SU-DHL-6 (cell line): ENCODE results near the gene SFXN1.

ENCODE experiments used
- H2AFZ ChIP-seq: fragments of 200-600 bp; sonication (generic); 2 replicates; pipeline ENCODE4 v1.6.1; 2014; ENCODE audit warnings: low read depth, mild to moderate bottlenecking, moderate library complexity, mixed read lengths, antibody characterized with exemption, low read length; ENCODE audit not compliant: severe bottlenecking
- H3F3A ChIP-seq: fragments of 200-600 bp; shearing (Covaris generic); 2 replicates; pipeline ENCODE4 v1.6.0; 2016; ENCODE audit warnings: antibody characterized with exemption, mild to moderate bottlenecking; ENCODE audit not compliant: insufficient read depth
- H3K27ac ChIP-seq: fragments of 200-600 bp; sonication (generic); 2 replicates; pipeline ENCODE4 v1.5.1; 2016; ENCODE audit warnings: low read depth, mild to moderate bottlenecking, low read length, moderate library complexity, mixed read lengths
- H3K27me3 ChIP-seq: fragments of 200-600 bp; sonication (generic), shearing (Covaris generic); 2 replicates; pipeline ENCODE4 v1.6.0; 2014; ENCODE audit warnings: mild to moderate bottlenecking, low read length
- H3K36me3 ChIP-seq: fragments of 200-600 bp; sonication (generic); 2 replicates; pipeline ENCODE4 v1.6.1; 2014; ENCODE audit warnings: mild to moderate bottlenecking, low read length, mixed read lengths
- H3K4me2 ChIP-seq: fragments of 300-600, 200-600 bp; shearing (Covaris generic), sonication (generic); 2 replicates; pipeline ENCODE4 v1.6.0; 2014; ENCODE audit warnings: low read length, low read depth, mild to moderate bottlenecking; ENCODE audit not compliant: poor library complexity, severe bottlenecking
- H3K4me3 ChIP-seq: fragments of 200-600 bp; sonication (generic); 2 replicates; pipeline ENCODE4 v1.5.1; 2014; ENCODE audit warnings: antibody characterized with exemption, low read length, mild to moderate bottlenecking, mixed read lengths; ENCODE audit not compliant: insufficient read depth, poor library complexity, severe bottlenecking
- H3K79me2 ChIP-seq: fragments of 200-600 bp; sonication (generic); 2 replicates; pipeline ENCODE4 v1.6.1; 2014; ENCODE audit warnings: mild to moderate bottlenecking, low read length, moderate library complexity; ENCODE audit not compliant: insufficient read depth
- H3K9ac ChIP-seq: fragments of 200-600 bp; sonication (generic); 2 replicates; pipeline ENCODE4 v1.7.0; 2014; ENCODE audit warnings: mild to moderate bottlenecking, low read length
- H3K9me2 ChIP-seq: fragments of 200-600 bp; sonication (generic); replicated peaks from 2 replicates; pipeline ENCODE4 v1.6.1; 2014; ENCODE audit warnings: low read length; ENCODE audit not compliant: insufficient read depth
- H3K9me3 ChIP-seq: fragments of 200-600 bp; sonication (generic); 2 replicates; pipeline ENCODE4 v1.6.1; 2014; ENCODE audit warnings: low read length, mixed read lengths; ENCODE audit not compliant: insufficient read depth
- H4K20me1 ChIP-seq: fragments of 200-600 bp; sonication (generic); 2 replicates; pipeline ENCODE4 v1.6.1; 2014; ENCODE audit warnings: low read depth, mild to moderate bottlenecking, antibody characterized with exemption, low read length, moderate library complexity, mixed read lengths
- CTCF ChIP-seq: fragments of 200-600 bp; sonication (generic); IDR thresholded peaks from one replicate; pipeline ENCODE4 v1.5.1; 2017; ENCODE audit warnings: antibody characterized with exemption, mild to moderate bottlenecking, low read length, moderate library complexity; ENCODE audit not compliant: insufficient read depth, poor library complexity, severe bottlenecking
- EZH2phosphoT487 ChIP-seq: fragments of 200-600 bp; sonication (generic), shearing (Covaris generic); conservative IDR thresholded peaks from 2 replicates; pipeline ENCODE4 v1.6.1; 2018; ENCODE audit warnings: mild to moderate bottlenecking, antibody characterized with exemption, low read length, moderate library complexity, mixed read lengths

The SFXN1 gene

GRCh38 chr5:175561085-175561484 is 82.7 kb downstream of the SFXN1 start:
- H3K4me2 ChIP-seq, result no peak overlapping the region
- H2AFZ ChIP-seq, result no peak overlapping the region
- H3K9ac ChIP-seq, result no peak overlapping the region
- no peaks in the 10 kb centered on the region for H3K9me3 ChIP-seq
- no peak overlapping the region for H3K27ac ChIP-seq
- no peaks in the 10 kb centered on the region for H3K9me2 ChIP-seq
- no peaks in the 10 kb centered on the region for H4K20me1 ChIP-seq
- no peaks in the 10 kb centered on the region for H3K79me2 ChIP-seq
- TF ChIP-seq CTCF, result no peak
- no peak for TF ChIP-seq EZH2phosphoT487
- no peaks in the 10 kb centered on the region for H3K27me3 ChIP-seq
- no peaks in the 10 kb centered on the region for H3K36me3 ChIP-seq
- H3K4me3 ChIP-seq, result no peak overlapping the region
- H3F3A ChIP-seq, result no peaks in the 10 kb centered on the region

- H3K9me3 ChIP-seq, result no peaks in the 10 kb centered on the region
- TF ChIP-seq EZH2phosphoT487 (no peak), CTCF (no peak)
- H3K36me3 ChIP-seq, result no peaks in the 10 kb centered on the region
- H4K20me1 ChIP-seq, result no peaks in the 10 kb centered on the region
- no peak overlapping the region for H2AFZ ChIP-seq
- no peaks in the 10 kb centered on the region for H3K27me3 ChIP-seq
- H3K4me3 ChIP-seq, result no peak overlapping the region
- H3K9me2 ChIP-seq, result no peaks in the 10 kb centered on the region
- H3K27ac ChIP-seq, result no peak overlapping the region
- H3K4me2 ChIP-seq, result no peak overlapping the region
- H3K9ac ChIP-seq, result no peak overlapping the region
- no peaks in the 10 kb centered on the region for H3F3A ChIP-seq
- no peaks in the 10 kb centered on the region for H3K79me2 ChIP-seq
These were observed 86.4 kb downstream of the SFXN1 start for GRCh38 chr5:175564716-175565115.

GRCh38 chr5:175566697-175567096 is 88.3 kb downstream of the SFXN1 start:
- no peaks in the 10 kb centered on the region for H3K27me3 ChIP-seq
- no peaks in the 10 kb centered on the region for H3K36me3 ChIP-seq
- no peak overlapping the region for H2AFZ ChIP-seq
- H4K20me1 ChIP-seq, result no peaks in the 10 kb centered on the region
- TF ChIP-seq CTCF (no peak), EZH2phosphoT487 (no peak)
- H3F3A ChIP-seq, result no peaks in the 10 kb centered on the region
- H3K27ac ChIP-seq, result no peak overlapping the region
- no peak overlapping the region for H3K4me3 ChIP-seq
- H3K4me2 ChIP-seq, result no peak overlapping the region
- H3K9me2 ChIP-seq, result no peaks in the 10 kb centered on the region
- H3K9ac ChIP-seq, result no peak overlapping the region
- H3K79me2 ChIP-seq, result no peaks in the 10 kb centered on the region
- no peaks in the 10 kb centered on the region for H3K9me3 ChIP-seq
